ENCODE results near the gene BMPR1B.

- TF ChIP-seq, protein P1, sequence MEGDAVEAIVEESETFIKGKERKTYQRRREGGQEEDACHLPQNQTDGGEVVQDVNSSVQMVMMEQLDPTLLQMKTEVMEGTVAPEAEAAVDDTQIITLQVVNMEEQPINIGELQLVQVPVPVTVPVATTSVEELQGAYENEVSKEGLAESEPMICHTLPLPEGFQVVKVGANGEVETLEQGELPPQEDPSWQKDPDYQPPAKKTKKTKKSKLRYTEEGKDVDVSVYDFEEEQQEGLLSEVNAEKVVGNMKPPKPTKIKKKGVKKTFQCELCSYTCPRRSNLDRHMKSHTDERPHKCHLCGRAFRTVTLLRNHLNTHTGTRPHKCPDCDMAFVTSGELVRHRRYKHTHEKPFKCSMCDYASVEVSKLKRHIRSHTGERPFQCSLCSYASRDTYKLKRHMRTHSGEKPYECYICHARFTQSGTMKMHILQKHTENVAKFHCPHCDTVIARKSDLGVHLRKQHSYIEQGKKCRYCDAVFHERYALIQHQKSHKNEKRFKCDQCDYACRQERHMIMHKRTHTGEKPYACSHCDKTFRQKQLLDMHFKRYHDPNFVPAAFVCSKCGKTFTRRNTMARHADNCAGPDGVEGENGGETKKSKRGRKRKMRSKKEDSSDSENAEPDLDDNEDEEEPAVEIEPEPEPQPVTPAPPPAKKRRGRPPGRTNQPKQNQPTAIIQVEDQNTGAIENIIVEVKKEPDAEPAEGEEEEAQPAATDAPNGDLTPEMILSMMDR (IDR thresholded peaks at IDR 0.05): no peak
- no peak for TF ChIP-seq POLR2AphosphoS5 (IDR thresholded peaks at IDR 0.05; ENCODE audit: low read depth, low read length)
- TF ChIP-seq SIN3A (IDR thresholded peaks at IDR 0.05; ENCODE audit: borderline replicate concordance, insufficient read depth, low read depth, low read length): no peak
- TF ChIP-seq, protein P2, sequence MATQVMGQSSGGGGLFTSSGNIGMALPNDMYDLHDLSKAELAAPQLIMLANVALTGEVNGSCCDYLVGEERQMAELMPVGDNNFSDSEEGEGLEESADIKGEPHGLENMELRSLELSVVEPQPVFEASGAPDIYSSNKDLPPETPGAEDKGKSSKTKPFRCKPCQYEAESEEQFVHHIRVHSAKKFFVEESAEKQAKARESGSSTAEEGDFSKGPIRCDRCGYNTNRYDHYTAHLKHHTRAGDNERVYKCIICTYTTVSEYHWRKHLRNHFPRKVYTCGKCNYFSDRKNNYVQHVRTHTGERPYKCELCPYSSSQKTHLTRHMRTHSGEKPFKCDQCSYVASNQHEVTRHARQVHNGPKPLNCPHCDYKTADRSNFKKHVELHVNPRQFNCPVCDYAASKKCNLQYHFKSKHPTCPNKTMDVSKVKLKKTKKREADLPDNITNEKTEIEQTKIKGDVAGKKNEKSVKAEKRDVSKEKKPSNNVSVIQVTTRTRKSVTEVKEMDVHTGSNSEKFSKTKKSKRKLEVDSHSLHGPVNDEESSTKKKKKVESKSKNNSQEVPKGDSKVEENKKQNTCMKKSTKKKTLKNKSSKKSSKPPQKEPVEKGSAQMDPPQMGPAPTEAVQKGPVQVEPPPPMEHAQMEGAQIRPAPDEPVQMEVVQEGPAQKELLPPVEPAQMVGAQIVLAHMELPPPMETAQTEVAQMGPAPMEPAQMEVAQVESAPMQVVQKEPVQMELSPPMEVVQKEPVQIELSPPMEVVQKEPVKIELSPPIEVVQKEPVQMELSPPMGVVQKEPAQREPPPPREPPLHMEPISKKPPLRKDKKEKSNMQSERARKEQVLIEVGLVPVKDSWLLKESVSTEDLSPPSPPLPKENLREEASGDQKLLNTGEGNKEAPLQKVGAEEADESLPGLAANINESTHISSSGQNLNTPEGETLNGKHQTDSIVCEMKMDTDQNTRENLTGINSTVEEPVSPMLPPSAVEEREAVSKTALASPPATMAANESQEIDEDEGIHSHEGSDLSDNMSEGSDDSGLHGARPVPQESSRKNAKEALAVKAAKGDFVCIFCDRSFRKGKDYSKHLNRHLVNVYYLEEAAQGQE (IDR thresholded peaks at IDR 0.05; ENCODE audit: insufficient read depth in 1 of 2, low read depth in 2 of 2, low read length in 1 of 2): no peak
- TF ChIP-seq TCF7L2 (IDR thresholded peaks at IDR 0.05; ENCODE audit: low read depth, low read length): no peak
Measured at GRCh38 chr4:95118497-95118896, 360.7 kb downstream of the BMPR1B start.
